HG03280 (cell line): Measurements from ENCODE around the gene PRELP.
"Not testable (repeated sequence)": the region's sequence is repeated elsewhere in the genome, so short reads cannot be mapped to it uniquely, and the experiment has no call there.

Source experiments
- ATAC-seq: cut with Tn5 transposase; IDR thresholded peaks from one replicate; pipeline ENCODE4 v1.9.1; 2021; ENCODE audit warnings: mild to moderate bottlenecking, moderate library complexity; ENCODE audit not compliant: unreplicated experiment

Gene PRELP

DNA sequence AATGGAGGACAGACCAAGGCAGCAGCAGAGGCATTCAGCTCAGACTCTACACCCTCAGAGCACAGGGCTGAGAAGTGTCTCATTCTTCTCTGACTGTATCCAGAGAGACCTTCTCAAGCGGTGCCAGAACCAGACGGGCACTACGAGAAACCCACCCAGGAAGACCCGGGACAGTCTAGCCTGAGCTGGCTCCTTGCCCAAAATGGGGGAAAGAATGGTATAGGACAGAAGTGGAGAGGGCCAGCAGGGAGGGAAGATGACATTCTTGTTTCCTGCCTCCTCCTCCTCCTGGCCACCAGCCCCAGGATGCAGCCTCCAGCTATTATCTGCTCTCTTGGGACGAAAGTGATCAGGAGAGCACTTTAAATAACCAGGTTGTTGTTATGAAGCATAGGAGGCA, 22.6 kb upstream of the PRELP start:
- no peak for ATAC-seq

DNA sequence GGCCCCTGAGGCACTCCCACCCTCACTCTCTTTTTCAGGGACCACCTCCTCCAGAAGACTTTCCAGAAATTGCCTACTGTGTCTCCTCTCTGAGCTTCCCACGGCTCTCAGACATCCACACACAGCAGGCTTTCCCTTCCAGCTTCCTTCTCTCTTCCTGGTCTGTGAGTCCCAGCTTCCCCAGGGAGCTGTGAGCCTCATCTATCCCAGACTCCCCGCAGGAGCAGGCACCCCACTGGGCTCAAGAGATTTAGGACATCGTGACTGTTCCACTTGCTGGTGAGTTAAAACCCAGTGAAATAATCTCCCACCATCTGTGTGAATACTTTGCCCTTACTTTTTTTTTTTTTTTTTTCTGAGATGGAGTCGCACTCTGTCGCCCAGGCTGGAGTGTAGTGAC, 22.0 kb upstream of the PRELP start:
- no peak for ATAC-seq

DNA sequence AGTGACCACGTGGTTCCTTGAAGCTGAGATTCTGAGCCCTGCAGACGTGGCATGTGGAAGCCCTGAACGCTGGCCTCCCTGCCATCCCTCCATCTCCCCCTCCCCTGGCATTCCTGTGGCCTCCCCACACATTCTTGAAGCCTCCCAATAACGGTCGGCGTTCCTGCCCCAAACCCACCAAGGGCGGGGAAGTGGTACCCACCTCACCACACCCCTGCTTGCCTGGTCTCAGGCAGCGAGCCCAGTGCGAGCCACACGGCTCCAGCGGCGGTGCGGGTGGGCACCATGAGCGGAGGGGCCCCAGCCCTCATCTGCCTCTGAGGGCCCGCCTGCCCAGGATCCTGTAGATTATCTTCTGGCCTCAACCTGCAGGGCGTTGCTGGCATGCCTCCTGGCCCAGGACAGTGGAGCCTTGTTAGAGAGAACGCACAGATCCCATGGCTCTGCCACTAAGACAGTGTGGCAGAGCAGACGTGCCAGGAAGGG, 20.6 kb upstream of the PRELP start:
- no peak for ATAC-seq

DNA sequence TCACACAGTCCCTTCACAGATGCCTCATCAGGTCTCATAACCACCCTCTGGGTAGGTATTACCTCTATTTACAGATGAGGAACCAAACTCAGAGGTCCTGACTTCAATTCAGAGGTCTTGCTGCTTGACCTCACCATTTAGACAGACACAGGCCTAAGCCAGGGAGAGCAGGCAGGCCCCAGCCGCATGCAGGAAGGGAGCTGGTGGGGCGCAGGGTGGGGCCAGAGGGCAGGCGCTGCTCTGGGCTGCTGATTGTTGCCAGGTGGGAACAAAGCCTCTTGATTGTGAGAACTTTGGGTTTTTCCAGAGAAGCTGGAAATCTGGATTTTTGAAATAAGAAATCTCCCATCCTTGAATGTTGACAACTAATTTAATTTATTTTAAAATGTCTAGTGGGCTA, 19.9 kb upstream of the PRELP start:
- no peak for ATAC-seq

DNA sequence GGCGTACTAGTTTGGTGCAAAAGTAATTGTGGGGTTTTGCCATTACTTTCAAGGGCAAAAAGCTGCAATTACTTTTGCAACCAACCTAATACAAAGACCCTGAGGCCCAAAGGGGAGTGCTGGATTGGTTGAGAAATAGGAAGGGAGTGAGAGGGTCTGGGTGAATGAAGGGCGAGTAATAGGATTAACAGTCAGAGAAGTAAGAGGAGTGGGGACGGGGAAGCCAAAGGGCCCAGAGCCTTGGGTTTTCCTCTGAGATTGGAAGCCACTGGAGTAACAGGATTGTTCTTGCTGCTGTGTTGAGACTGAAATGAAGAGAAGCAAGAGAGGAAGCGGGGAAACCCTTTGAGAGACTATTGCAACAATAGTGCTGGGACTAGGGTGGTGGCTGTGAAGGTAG, 19.0 kb upstream of the PRELP start:
- ATAC-seq, result no peak

DNA sequence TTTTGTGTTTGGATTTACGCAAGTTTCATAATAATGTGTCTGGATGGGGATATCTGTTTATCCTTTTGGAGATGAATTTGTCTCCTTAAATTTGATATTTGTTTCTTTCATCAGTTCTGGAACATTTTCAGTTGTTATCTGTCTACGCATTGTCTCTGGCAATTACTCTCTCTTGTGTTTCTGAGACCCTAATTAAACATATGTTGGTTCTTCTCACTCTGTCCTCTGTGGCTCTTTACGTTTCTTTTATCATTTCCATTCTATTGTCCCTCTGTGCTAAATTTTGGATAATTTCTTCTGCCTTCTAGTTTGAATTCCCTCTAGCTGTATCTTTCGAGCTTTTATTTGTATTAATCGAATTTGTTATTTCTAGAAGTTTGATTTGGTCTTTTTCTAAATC, 17.5 kb upstream of the PRELP start:
- no peak for ATAC-seq

DNA sequence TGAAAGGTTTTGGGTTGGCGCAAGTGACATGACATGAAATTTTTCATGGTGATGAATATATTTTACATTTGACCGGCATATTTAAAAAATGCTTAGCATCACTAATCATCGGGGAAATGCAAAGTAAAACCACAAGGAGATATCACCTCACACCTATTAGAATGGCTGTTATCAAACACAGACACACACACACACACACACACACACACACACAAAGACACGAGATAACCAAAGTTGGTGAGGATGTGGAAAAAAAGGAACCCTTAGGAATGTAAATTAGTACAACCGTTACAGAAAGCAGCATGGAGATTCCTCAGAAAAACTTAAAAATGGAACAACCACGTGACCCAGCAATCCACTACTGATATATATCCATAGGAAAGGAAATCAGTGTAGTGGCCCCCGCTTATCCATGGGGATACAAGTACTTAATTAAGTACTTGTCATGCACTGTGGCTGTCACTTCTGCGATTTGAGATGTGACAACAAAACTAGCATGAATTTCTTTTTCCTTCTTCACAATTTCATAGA, 15.9 kb upstream of the PRELP start:
- ATAC-seq, result no peak

DNA sequence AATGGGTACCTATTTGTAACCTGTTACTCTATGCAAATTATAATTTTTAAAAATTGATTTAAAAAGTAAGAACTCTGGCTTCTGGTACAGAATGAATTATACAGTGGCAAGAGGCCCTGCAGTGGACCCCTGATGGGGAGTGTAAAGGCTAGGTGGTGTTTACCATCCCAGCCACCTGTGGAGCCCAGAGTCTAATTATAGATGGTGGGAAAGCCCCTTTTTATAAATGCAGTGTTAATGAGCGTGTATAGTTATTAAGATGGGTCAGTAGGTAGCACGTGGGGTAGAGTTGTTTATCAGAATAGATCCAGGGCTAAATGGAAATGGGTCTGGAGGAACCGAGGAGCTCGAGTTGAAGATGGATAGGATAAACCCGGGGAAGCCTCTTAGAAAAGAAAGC, 13.9 kb upstream of the PRELP start:
- ATAC-seq, result no peak

DNA sequence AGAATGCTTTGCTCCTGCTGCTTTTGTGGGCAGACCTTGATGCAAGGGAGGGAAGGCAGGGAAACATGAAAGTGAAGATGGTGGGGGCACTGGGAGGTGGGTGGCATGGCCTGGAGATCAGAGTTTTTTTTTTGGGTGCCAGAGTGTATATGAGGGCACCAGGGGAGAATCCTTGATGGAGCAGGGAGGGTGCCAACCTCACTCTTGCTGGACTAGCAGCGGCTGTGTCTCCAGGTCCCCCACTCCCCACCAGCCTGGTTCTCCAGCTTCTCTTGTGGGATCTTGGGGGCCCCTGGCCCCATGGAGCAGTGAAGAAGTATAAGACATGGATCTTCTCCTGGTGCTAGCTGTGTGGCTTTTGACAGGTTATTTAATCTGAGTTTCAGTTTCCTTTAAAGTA, 13.5 kb upstream of the PRELP start:
- no peak for ATAC-seq

DNA sequence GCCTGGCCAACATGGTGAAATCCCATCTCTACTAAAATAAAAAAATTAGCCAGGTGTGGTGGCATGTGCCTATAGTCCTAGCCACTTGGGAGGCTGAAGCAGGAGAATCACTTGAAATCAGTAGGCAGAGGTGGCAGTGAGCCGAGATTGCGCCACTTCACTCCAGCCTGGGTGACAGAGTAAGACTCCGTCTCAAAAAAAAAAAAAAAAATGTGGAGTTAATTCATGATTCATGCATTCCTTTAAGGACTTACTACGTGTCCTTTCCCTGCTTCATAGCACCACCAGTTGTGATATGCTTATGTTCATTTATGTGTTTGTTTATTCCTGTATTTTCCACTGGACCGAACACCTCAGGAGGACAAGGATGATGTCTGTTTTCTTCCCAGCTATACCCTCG, 12.7 kb upstream of the PRELP start:
- ATAC-seq, result no peak

DNA sequence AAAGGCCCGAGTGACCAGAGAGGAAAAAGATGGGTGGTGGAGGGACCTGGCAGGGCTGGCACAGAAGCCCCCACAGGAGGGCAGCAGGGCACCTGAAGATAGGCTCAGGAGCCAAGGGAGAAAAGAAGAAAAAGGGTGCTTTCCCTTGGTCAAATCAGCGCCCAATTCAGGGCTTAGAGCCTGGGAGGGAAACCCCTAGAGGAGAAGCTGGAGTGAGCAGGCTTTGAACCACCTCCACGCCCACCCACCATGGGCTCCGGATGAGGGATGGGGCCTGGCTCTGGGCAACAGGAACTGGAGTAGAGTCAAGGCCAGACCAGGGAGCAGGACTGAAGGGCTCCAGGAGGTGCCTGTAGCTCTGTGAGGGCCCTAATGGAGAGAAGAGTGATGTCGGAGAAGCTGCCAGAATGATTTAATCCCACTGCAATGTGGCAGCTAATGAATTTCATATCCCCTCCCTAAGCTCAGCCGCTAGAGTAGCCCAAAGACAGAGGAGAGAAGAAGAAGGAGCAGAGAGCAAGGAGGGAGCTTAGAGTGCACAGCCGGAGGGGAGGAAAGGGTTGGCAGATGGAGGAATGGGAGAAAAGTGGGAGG, 12.0 kb upstream of the PRELP start:
- no peak for ATAC-seq

DNA sequence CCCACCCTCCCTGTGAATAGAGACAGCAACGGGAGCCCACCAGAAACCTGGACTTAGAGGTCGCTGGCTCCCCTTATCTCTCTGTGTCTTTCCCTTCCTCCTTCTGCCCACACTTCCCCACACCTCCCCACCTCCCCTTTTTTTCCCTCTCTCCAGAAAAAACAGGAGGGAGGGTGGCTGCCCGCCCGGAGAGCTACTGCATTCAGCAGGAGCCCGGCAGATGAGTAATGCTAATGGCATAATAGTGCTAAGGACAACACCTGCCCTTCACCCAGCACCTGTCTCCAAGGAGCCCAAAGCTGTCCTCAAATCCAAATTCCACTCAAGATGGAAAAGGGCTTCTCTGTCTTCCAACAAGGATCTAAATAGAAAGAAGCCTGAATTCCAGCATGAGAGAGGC, 11.4 kb upstream of the PRELP start:
- ATAC-seq, result no peak

DNA sequence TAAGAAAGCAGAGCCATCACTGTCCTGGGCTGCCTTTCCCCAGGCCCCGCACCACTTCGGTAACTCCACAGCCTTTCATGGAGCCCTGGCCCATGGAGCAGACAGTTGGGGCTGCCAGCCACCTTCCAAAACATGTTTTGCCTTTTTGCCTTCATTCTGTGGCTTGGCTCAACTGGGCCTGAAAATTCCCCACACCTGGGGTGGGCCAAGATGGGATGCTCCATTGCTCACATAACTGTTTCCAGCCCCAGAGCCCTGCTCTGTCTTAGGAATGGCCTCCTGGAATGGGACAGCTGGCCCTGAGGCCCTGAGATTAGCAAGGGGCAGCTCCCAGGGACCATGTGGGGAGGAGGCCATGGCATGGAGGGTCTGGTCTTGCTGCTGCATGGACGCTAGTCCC, 10.9 kb upstream of the PRELP start:
- ATAC-seq, result no peak

DNA sequence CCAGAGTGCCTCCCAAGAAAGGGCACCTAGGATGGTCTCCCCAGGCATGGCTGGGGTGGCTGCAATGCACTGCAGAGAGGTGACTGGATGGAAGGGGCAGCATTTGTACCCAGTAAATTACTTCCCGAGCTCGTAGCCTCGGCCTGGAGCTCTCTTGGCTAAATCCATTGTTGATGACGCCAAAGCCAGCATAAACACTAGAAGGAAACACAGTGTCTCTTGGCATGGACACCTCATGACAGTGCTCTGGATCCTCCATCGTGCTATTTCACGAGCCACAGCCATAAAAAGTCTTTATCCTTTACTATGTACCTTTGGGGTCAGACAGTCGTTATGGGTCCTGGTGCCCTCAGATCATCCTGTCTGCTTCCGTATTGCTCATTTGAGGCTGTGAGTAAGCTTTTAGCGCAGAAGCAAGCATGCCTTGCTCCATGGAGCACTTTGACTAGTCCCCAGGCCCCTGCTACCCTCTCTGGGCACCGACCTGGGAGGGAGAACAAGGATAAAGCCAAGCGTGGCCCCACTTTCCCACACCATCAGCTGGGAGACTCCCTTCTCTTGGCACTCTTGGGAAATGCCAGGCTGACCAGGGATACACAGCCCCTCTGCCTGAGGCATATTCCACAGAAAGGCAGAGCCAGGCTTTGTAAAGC, 10.3 kb upstream of the PRELP start:
- no peak for ATAC-seq

DNA sequence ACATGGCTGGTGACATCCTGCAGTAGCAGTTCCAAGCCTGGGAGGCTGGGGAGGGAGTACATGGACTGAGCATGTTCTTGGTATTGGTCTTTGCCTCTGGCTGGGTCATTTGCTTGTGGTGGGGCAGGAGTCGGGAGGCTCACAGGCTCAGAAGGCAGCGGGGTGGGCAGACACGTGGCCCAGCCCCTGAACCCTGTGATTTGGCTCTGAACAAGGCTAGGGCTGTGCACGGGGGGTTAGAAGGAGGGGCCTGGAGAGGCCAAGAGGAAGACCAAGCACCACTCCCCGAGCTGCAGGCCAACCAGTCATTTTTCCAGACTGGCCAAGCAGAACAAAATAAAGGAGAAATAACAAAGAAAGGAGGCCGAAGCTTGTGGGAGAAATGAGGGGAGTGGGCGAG, 9.7 kb upstream of the PRELP start:
- ATAC-seq, result no peak

DNA sequence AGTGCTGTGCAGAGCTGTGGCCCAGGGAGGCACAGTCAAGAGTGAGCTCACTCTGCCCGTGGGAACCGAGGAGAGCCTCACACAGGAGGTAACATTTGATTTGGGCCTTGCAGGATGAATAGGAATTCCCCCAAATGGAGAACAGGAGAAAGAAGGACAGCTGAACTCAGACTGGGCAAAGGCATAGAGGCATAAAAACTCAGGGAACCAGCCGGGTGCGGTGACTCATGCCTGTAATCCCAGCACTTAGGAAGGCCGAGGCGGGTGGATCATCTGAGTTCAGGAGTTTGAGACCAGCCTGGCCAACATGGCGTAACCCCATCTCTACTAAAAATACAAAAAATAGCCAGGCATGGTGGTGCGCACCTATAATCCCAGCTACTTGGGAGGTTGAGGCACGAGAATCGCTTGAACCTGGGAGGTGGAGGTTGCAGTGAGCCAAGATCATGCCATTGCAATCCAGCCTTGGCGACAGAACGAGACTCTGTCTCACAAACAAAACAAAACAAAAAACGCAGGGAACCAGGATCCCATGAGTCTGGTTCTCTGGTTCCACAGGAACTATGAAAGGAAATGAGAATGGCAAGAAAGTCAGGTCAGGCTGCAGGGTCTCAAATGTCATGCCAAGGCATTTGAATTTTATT, 8.6 kb upstream of the PRELP start:
- ATAC-seq, result not testable (repeated sequence)

DNA sequence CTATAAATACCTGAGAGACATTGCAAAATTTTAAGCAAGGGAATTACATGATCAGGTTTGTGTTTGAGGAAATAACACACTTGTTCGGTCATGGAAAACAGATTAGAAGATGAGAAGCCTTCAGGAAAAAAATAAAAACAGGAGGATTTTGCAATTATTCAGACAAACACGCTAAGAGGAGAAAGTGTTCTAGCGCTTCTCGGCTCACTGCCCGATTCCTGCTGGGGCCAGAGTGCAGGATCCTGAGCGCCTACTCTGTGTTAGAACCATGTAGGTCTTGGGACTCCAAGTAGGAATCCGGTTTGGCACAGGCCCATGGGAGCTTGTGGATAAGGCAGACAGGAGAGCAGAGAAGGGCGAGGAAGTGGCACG, 8.1 kb upstream of the PRELP start:
- ATAC-seq, result no peak

DNA sequence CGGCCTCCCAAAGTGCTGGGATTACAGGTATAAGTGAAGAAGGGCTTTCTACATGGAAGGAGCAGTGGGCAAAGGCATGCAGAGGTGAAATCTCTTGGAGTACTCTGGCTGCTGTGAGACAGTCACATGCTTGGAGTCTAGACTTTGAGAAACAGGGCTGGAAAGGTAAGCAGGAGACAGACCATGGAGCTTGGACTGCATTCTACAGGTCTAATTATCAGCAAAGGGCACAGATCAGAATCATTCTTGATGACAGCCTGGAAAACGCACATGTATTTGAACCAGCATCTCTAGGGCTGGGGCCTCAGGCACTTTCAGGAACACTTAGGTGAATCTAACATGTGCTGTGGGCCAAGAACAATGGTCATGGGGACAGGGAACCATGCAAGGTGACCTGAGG, 7.3 kb upstream of the PRELP start:
- ATAC-seq, result no peak

DNA sequence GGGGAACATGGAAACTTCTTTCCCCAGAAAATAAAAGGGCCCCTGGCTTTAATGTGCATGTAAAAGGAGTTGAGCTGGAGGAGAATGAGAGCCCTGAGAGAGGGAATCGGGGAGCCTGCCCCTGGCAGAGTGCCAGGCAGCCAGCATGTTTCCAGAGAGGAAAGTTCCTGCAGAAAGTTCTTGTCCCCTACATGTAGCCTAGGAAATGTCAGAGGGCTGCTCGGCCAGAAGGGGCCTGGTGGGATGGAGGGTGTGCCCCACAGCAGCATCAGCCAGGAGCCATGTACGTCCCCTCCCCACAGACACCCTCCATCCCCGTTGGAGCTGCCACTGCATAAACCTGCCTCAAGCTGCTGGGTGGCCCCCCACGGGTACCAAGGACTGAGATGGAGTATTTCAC, 5.4 kb upstream of the PRELP start:
- no peak for ATAC-seq

DNA sequence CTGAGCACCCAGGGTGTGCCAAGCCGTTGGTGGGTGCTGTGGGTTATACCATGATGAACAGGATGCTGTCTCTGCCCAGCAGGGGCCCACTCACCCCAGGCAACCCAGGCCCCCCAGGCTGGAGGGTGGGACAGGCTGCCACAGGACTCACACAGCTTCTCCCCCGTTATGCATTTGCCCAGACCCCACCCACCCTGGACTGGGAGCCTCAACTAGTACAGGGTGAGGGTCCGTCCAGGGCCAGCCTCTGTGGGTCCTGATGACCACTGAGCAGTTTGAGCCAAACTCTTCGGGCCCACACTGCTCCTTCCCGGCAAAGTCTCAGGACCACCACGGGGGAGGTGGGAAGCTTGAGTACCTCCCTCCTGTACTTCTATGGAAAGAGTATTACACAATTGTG, 3.8 kb upstream of the PRELP start:
- no peak for ATAC-seq

DNA sequence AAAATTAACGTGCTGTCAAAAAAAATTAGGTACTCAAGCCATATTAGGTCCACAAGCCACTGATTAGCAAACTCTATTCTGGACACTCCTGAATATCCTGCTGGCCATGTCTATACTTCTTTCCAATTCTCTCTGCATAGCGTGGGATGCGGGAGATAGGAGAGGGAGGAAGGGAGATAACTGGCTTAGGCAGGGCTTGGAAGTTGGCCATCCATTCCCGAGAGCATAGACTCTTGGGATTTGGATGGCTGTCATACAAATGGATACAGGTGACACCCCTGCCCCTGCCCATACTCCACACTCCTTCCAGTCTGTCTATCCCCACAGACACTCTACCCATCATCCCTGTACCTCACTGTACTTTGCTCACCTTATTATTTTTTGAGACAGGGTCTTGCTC, 2.3 kb upstream of the PRELP start:
- no peak for ATAC-seq

DNA sequence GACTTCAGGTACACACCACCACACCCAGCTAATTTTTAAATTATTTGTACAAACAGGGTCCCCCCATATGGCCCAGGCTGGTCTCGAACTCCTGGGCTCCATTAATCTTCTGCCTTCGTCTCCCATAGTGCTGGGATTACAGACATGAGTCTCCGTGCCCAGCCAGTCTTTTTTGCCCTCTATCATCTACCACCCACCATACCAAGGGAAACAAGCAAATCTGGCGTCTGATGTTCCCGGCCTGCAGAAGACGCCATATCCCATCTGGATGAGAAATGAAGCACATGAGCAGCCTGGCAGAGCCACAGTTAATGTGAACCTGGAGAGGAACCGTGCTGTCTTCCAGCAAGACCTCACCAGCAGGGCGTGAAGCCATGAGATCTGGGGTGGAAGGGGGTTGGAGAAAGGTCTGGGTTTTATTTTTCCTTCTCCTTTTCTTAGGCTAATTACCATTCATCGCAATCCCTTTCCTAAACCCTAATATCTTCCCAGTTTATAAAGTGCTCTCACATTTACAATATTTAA, 1.8 kb upstream of the PRELP start:
- ATAC-seq, result no peak
